ENCODE results near the gene THBS1.

GRCh38 chr15:39625451-39625850 is 44.6 kb downstream of the THBS1 start:
- TF ChIP-seq EZH2 (IDR thresholded peaks at IDR 0.05; ENCODE audit: low read length, unreplicated experiment): no peak
- TF ChIP-seq, protein P1, sequence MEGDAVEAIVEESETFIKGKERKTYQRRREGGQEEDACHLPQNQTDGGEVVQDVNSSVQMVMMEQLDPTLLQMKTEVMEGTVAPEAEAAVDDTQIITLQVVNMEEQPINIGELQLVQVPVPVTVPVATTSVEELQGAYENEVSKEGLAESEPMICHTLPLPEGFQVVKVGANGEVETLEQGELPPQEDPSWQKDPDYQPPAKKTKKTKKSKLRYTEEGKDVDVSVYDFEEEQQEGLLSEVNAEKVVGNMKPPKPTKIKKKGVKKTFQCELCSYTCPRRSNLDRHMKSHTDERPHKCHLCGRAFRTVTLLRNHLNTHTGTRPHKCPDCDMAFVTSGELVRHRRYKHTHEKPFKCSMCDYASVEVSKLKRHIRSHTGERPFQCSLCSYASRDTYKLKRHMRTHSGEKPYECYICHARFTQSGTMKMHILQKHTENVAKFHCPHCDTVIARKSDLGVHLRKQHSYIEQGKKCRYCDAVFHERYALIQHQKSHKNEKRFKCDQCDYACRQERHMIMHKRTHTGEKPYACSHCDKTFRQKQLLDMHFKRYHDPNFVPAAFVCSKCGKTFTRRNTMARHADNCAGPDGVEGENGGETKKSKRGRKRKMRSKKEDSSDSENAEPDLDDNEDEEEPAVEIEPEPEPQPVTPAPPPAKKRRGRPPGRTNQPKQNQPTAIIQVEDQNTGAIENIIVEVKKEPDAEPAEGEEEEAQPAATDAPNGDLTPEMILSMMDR (conservative IDR thresholded peaks at IDR 0.05; ENCODE audit: low read depth, low read length): no peak

Measured in PC-3 (cell line).